ENCODE results near the gene USP47. TPM values are rescaled to one million over a fixed set of nuclear protein-coding genes. Genes with fewer than 3 reads are reported as not detected.

The USP47 gene
- total and polyA plus RNA-seq, 2 donors (not counting 1 experiment from before 2014, with no cell fraction given): 12.8 to 52.9 TPM

GRCh38 chr11:11808992-11809615 lies 32.7 kb upstream of the USP47 start:
- H3K36me3 ChIP-seq (replicated peaks in 1 of 2; ENCODE audit: control extremely low read depth in 1 of 2, control insufficient read depth in 1 of 2, extremely low read depth in 1 of 2, insufficient read depth in 2 of 2, low read length in 1 of 2): no peaks in the 10 kb centered on the region
- no peak for DNase-seq
- H3K9me3 ChIP-seq (ENCODE audit: control extremely low read depth in 1 of 3, control insufficient read depth in 2 of 3, insufficient read depth in 1 of 3, low read length in 2 of 3): peaks cover 0 to 5% (median 0%) of the 10 kb centered on the region in 3 donors
- no peak overlapping the region for H3K9ac ChIP-seq (ENCODE audit: low read length)
- ChIA-PET CTCF (interaction anchor here (3.1 kb wide), 1 partner anchor 10 kb away, joined by 16 read pairs; no protein-coding TSS in a partner anchor), POLR2A (no interaction called here)
- no peak overlapping the region for H3K4me3 Mint-ChIP-seq
- H3K27me3 Mint-ChIP-seq: peaks cover 18% of the 10 kb centered on the region
- TF ChIP-seq, protein P1, sequence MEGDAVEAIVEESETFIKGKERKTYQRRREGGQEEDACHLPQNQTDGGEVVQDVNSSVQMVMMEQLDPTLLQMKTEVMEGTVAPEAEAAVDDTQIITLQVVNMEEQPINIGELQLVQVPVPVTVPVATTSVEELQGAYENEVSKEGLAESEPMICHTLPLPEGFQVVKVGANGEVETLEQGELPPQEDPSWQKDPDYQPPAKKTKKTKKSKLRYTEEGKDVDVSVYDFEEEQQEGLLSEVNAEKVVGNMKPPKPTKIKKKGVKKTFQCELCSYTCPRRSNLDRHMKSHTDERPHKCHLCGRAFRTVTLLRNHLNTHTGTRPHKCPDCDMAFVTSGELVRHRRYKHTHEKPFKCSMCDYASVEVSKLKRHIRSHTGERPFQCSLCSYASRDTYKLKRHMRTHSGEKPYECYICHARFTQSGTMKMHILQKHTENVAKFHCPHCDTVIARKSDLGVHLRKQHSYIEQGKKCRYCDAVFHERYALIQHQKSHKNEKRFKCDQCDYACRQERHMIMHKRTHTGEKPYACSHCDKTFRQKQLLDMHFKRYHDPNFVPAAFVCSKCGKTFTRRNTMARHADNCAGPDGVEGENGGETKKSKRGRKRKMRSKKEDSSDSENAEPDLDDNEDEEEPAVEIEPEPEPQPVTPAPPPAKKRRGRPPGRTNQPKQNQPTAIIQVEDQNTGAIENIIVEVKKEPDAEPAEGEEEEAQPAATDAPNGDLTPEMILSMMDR (IDR thresholded peaks at IDR 0.05): no peak
- TF ChIP-seq EZH2 (IDR thresholded peaks at IDR 0.05; ENCODE audit: borderline replicate concordance, insufficient read depth, low read depth, low read length, poor library complexity, severe bottlenecking): no peak
- peaks cover 0 to 4% (median 0%) of the 10 kb centered on the region in 4 experiments for H3K27me3 ChIP-seq (replicated peaks in 1 of 4; ENCODE audit: control extremely low read depth in 1 of 4, control insufficient read depth in 3 of 4, insufficient read depth in 4 of 4, low read length in 3 of 4)
- no peaks in the 10 kb centered on the region for H3K9me3 Mint-ChIP-seq (ENCODE audit: insufficient read depth)
- no peaks in the 10 kb centered on the region for H4K20me1 ChIP-seq (ENCODE audit: control insufficient read depth, insufficient read depth, low read length, poor library complexity, severe bottlenecking)
- 86% methylated on average over 4 of the region's 4 CpGs for WGBS (ENCODE audit: insufficient coverage)
- no peak overlapping the region for H3K4me2 ChIP-seq (replicated peaks; ENCODE audit: low read depth, low read length, poor library complexity, severe bottlenecking)
- no peaks in the 10 kb centered on the region for H3K4me1 ChIP-seq (ENCODE audit: control insufficient read depth in 2 of 2, insufficient read depth in 2 of 2, low read length in 2 of 2)
- H3K79me2 ChIP-seq (ENCODE audit: control insufficient read depth, insufficient read depth, low read length): no peaks in the 10 kb centered on the region
- intact Hi-C loops (cut with micrococcal nuclease): no loop called here
- no peak for ATAC-seq (ENCODE audit: low read depth)
- no peak overlapping the region for H3K4me3 ChIP-seq (ENCODE audit: control extremely low read depth in 1 of 5, extremely low read depth in 1 of 5, insufficient read depth in 1 of 5, low read depth in 2 of 5, low read length in 4 of 5)
- H3K27ac Mint-ChIP-seq: no peak overlapping the region
- no peaks in the 10 kb centered on the region for H3K4me1 Mint-ChIP-seq
- H2AFZ ChIP-seq (ENCODE audit: insufficient read depth, low read depth, low read length, poor library complexity, severe bottlenecking): no peak overlapping the region
- no peak overlapping the region for H3K27ac ChIP-seq (ENCODE audit: low read length in 2 of 2)
